Activated T-helper 17 cell treated with anti-CD3 and anti-CD28 coated beads, Interleukin-2, amount 50 U/mL, for 72 hours (primary cell): ENCODE results near the gene MOB3C. TPM values are rescaled to one million over a fixed set of nuclear protein-coding genes. Genes with fewer than 3 reads are reported as not detected.

Source experiments
- ATAC-seq: fragments of 150-1000 bp; cut with Tn5 transposase; replicated peaks from 2 replicates; pipeline ENCODE4 v1.10.0; 2021; ENCODE audit warnings: mild to moderate bottlenecking, moderate library complexity
- H3K27ac Mint-ChIP-seq: one replicate; pipeline ENCODE4 v1.8.0; 2022; ENCODE audit warnings: mixed read lengths
- H3K27me3 Mint-ChIP-seq: one replicate; pipeline ENCODE4 v1.8.0; 2022; ENCODE audit warnings: mixed read lengths
- H3K36me3 Mint-ChIP-seq: one replicate; pipeline ENCODE4 v1.8.0; 2022; ENCODE audit warnings: low read depth, mild to moderate bottlenecking, mixed read lengths
- H3K4me1 Mint-ChIP-seq: one replicate; pipeline ENCODE4 v1.8.0; 2022; ENCODE audit warnings: mixed read lengths
- H3K4me3 Mint-ChIP-seq: one replicate; pipeline ENCODE4 v1.8.0; 2022; ENCODE audit warnings: mild to moderate bottlenecking, mixed read lengths
- H3K9me3 Mint-ChIP-seq: one replicate; pipeline ENCODE4 v1.8.0; 2022; ENCODE audit warnings: mixed read lengths
- total RNA-seq, 2 donors: library from RNA; stranded (reverse); gene quantifications; one replicate each; pipeline ENCODE4 v1.2.3, GENCODE V29; 2022

The MOB3C gene
- total RNA-seq, 2 donors from 2014 or later = 13.7 to 20.9 TPM

DNA sequence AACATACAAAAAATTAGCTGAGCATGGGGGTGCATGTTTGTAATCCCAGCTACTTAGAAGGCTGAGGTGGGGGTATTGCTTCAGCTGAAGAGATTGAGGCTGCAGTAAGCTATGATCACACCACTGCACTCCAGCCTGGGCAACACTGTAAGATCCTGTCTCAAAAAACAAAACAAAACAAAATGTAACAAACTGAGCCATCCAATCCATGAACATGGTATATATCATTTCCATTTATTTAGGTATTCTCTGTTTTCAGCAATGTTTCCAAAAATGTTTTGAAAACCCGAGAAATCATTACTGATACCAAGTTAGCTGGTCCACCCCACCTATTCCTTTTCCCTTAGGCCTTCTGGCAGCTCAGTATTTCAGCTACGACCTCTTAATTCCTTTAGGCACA, 33.2 kb upstream of the MOB3C start:
- no peak overlapping the region for H3K4me3 Mint-ChIP-seq
- H3K9me3 Mint-ChIP-seq = peaks cover 3% of the 10 kb centered on the region
- peaks cover 15% of the 10 kb centered on the region for H3K4me1 Mint-ChIP-seq
- no peak overlapping the region for H3K27ac Mint-ChIP-seq
- ATAC-seq = no peak
- no peaks in the 10 kb centered on the region for H3K27me3 Mint-ChIP-seq
- peaks cover 86% of the 10 kb centered on the region for H3K36me3 Mint-ChIP-seq

DNA sequence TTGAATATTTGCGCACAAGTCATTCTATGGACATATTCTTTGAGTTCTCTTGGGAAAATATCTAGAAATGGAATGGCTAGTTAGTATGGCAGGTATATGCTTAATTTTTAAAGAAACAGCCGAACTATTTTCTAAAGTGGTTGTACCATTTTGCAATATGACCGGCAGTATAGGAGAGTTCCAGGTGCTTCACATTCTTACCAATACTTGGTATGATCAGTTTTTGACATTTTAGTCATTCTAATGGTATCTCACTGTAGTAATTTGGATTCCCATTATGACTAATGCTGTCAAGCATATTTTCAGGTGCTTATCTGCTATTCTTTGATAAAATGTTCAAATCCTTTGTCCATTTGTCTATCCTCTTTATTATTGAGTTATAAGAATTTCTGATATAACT, 31.0 kb upstream of the MOB3C start:
- peak overlapping the region; percentile 35 for H3K27ac Mint-ChIP-seq
- ATAC-seq = peak; percentile 68

DNA sequence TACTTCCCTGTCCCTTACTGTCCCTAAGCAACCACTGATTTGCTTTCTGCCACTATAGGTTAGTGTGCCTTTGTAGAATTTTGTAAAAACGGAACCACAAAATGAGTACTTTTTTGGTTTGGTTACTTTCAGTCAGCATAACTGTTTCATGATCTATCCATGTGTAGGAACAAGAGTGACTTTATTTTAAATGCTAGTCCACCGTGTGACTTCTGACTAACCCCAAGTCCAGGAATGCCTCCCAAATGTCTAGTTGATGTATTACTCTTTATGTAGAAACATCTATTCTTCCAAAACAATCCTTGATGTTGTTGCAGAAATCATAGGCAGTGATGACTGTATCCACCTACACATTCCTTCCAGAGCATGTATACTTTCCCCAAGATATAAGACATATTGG, 30.2 kb upstream of the MOB3C start:
- Mint-ChIP-seq H3K36me3 (peaks cover 77% of the 10 kb centered on the region), H3K4me3 (no peak overlapping the region), H3K27me3 (no peaks in the 10 kb centered on the region), H3K27ac (peak overlapping the region; percentile 35), H3K4me1 (peaks cover 10% of the 10 kb centered on the region), H3K9me3 (peaks cover 3% of the 10 kb centered on the region)
- peak; percentile 87 for ATAC-seq

More for the DNA sequence above, 31.0 kb upstream of the MOB3C start:
- H3K36me3 Mint-ChIP-seq = peaks cover 78% of the 10 kb centered on the region
- no peaks in the 10 kb centered on the region for H3K27me3 Mint-ChIP-seq
- peaks cover 3% of the 10 kb centered on the region for H3K9me3 Mint-ChIP-seq
- H3K4me3 Mint-ChIP-seq = no peak overlapping the region
- peaks cover 10% of the 10 kb centered on the region for H3K4me1 Mint-ChIP-seq

DNA sequence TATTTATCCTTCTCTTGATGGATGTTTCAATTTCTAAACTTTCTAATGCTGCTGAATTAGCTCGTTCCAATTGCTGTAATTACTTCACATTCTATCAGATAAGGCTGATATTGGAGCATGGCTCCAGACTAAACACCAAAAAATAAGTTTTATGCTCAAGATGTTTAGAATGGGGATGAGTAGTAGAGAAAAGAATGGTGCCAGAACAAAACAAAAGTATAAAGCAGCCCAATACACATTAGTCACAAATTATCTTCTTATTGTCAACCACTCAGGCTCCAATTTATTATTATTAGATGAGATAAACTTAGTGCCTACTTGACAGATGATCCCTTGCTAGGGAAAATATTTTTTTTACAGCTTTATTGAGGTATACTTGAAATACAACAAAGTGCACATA, 29.7 kb upstream of the MOB3C start:
- no peaks in the 10 kb centered on the region for H3K27me3 Mint-ChIP-seq
- peak overlapping the region; percentile 35 for H3K27ac Mint-ChIP-seq
- H3K4me3 Mint-ChIP-seq = no peak overlapping the region
- H3K4me1 Mint-ChIP-seq = peaks cover 10% of the 10 kb centered on the region
- H3K36me3 Mint-ChIP-seq = peaks cover 72% of the 10 kb centered on the region
- no peak for ATAC-seq
- peaks cover 3% of the 10 kb centered on the region for H3K9me3 Mint-ChIP-seq

DNA sequence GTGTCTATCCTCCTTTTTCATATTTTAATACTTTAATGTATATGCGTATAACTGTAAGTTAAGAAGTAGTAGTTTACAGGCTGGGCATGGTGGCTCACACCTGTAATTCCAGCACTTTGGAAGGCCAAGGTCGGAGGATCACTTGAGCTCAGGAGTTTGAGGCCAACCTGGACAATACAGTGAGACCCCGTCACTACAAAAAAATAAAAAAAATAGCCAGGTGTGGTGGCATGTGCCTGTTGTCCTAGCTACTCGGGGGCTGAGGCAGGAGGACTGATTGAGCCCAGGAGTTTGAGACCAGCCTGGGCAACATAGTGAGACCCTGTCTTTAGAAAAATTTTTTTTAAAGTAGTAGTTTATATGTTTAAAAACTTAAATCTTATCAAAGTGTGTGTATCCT, 29.2 kb upstream of the MOB3C start:
- ATAC-seq = no peak
- H3K27ac Mint-ChIP-seq = no peak overlapping the region
- peaks cover 3% of the 10 kb centered on the region for H3K9me3 Mint-ChIP-seq
- H3K36me3 Mint-ChIP-seq = peaks cover 68% of the 10 kb centered on the region
- no peaks in the 10 kb centered on the region for H3K27me3 Mint-ChIP-seq
- peaks cover 10% of the 10 kb centered on the region for H3K4me1 Mint-ChIP-seq
- no peak overlapping the region for H3K4me3 Mint-ChIP-seq

DNA sequence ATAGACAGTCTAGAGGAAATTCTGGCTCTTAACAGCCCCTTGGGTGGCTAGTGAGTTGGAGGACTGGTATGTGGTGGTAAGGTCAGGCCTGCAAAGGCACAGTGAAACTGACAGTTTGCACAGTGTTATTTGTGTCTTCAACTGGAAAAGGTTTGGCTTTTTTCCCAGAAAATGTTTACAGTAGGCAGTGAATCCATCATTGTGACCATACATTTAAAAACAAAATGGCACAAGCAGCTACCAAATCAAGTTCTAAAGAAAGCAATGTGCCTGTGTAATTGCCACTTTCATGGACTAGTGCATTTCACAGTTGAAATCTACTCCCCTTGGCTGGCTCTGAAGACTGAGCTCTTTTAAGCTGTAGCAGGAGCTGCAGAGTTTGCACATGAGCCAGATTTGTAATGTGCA, 26.8 kb upstream of the MOB3C start:
- Mint-ChIP-seq H3K27ac (no peak overlapping the region), H3K4me1 (peaks cover 10% of the 10 kb centered on the region), H3K9me3 (no peaks in the 10 kb centered on the region), H3K4me3 (no peak overlapping the region), H3K36me3 (peaks cover 47% of the 10 kb centered on the region), H3K27me3 (no peaks in the 10 kb centered on the region)
- no peak for ATAC-seq

DNA sequence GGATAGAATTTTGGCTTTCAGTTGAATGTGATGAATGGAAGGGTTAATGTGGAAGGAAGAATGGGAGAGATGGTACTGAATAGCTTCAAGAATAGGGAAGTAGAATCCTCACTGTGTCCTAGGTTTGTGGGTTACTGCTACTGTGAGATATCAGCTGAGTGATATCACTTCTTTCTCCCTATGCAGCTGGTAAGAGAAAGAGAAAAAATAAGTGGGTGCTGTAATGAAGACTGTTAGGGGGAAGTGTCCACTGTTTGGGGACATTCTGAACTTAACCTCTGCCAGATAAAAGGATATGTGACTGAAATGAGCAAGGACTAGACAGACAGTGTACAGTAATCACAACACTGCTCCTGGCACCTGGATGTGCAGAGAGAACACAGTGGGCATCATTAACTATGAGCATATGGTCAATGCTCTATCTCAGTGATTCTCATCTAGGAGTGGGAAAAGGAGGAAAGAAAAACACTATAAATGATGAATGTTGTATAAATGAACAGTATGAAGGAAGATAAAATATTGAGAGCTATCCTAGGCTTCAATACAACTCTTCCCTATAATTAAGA, 25.6 kb upstream of the MOB3C start:
- Mint-ChIP-seq H3K9me3 (no peaks in the 10 kb centered on the region), H3K4me1 (peaks cover 6% of the 10 kb centered on the region), H3K36me3 (peaks cover 41% of the 10 kb centered on the region), H3K27ac (no peak overlapping the region), H3K27me3 (no peaks in the 10 kb centered on the region), H3K4me3 (no peak overlapping the region)
- ATAC-seq = no peak

DNA sequence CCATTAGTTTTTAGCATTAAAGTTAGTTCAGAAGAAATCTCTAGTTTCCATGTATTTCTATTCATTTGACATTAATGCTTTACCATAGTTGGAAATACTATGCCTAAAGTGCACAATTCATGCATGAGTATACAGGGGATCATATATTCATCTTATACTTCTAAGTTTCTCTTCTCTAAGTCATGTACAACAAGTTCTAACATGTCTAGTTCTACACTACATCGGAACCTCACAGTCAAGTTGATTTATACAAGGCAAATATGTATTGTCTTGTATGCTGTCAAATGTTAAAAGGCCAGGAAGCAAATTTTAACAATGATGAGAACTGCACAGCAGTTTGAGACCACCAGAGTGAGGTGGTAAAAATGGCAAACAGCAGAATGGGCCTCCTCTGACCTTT, 22.9 kb upstream of the MOB3C start:
- Mint-ChIP-seq H3K4me1 (no peaks in the 10 kb centered on the region), H3K27me3 (no peaks in the 10 kb centered on the region), H3K27ac (no peak overlapping the region), H3K4me3 (no peak overlapping the region), H3K36me3 (peaks cover 48% of the 10 kb centered on the region), H3K9me3 (no peaks in the 10 kb centered on the region)
- no peak for ATAC-seq

DNA sequence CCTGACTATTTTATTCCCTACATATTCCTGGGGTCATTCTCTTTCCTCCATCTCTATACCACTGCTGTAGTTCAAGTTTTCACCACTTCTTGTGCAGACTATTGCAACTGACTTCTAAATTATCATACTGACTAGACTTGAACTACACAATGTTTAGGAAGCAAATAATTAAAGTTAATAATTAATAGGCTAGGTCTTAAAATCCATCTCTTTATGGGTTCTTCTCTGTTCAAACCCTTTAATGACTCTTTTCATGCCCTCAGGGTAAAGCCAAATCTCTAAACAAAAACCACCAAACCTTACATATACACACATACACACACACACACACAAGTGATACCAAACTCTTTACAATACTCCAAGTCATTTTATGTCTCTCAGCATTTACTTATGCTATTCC, 22.3 kb upstream of the MOB3C start:
- Mint-ChIP-seq H3K9me3 (no peaks in the 10 kb centered on the region), H3K4me1 (no peaks in the 10 kb centered on the region), H3K4me3 (no peak overlapping the region), H3K27me3 (no peaks in the 10 kb centered on the region), H3K27ac (no peak overlapping the region), H3K36me3 (peaks cover 54% of the 10 kb centered on the region)
- no peak for ATAC-seq

DNA sequence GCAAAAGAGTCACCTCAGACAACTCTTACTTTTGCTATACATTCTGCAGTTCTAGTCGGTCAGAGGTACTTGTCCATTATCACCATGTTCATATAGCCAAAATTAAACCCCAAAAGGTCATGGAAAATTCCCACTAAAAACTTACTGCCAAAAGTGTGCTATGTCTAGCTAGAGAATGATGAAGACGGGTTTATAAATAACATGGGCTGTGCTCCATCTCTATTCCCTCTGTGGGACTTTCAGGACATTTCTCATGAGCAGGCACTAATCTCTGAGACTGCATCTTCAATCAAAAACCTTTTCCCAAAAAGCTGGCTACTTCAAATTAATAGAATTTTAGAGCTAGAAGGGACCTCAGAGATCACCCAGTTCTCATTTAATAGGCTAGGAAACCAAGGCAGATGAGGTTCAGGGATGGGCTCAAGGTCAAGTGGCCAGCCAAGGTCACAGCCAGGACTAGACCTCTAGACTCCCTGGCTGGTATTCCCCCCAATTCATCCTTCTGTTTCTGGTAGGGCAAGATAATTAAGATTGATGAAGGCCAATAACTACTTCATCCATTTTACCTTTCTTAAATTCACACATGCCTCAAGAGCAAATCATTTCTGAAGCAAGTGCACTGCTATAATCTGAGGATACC, 21.0 kb upstream of the MOB3C start:
- Mint-ChIP-seq H3K27ac (no peak overlapping the region), H3K36me3 (peaks cover 56% of the 10 kb centered on the region), H3K27me3 (no peaks in the 10 kb centered on the region), H3K4me3 (no peak overlapping the region), H3K9me3 (no peaks in the 10 kb centered on the region), H3K4me1 (no peaks in the 10 kb centered on the region)
- no peak for ATAC-seq

DNA sequence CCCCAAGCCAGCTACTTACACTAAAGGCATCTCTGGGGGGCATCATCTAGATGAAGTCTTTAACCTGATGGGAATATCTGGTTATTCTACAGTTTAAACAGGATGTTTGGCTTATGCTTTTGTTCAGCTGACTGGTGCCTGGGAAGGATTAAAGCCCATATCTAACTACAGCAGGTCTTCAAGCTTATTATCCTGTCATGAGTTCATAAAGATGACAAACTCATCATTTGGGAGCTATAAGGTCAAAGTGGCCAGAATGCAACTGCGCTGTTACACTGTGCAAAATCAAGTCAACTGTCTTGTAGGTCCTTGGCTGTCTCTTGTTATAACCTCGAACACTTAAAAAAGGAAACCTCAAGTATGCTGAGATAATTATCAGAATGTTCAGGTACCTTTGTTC, 18.6 kb upstream of the MOB3C start:
- no peak for ATAC-seq
- no peaks in the 10 kb centered on the region for H3K4me1 Mint-ChIP-seq
- peaks cover 52% of the 10 kb centered on the region for H3K36me3 Mint-ChIP-seq
- H3K4me3 Mint-ChIP-seq = no peak overlapping the region
- no peaks in the 10 kb centered on the region for H3K9me3 Mint-ChIP-seq
- H3K27ac Mint-ChIP-seq = no peak overlapping the region
- no peaks in the 10 kb centered on the region for H3K27me3 Mint-ChIP-seq

DNA sequence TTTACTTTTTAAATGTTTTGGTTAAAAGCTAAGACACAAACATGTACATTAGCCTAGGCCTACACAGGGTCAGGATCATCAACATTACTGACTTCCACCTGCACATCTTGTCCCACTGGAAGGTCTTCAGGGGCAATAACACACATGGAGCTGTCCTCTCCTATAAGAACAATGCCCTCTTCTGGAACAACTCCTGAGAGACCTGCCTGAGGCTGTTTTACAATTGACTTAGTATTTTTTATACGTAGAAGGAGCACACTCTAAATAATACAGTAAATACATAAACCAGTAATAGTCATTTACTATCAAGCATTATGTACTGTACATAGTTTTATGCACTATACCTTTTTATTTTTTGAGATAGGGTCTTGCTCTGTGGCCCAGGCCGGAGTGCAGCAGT, 14.1 kb upstream of the MOB3C start:
- no peak for ATAC-seq
- no peaks in the 10 kb centered on the region for H3K4me1 Mint-ChIP-seq
- H3K4me3 Mint-ChIP-seq = no peak overlapping the region
- no peaks in the 10 kb centered on the region for H3K27me3 Mint-ChIP-seq
- no peak overlapping the region for H3K27ac Mint-ChIP-seq
- H3K36me3 Mint-ChIP-seq = peaks cover 39% of the 10 kb centered on the region
- no peaks in the 10 kb centered on the region for H3K9me3 Mint-ChIP-seq

DNA sequence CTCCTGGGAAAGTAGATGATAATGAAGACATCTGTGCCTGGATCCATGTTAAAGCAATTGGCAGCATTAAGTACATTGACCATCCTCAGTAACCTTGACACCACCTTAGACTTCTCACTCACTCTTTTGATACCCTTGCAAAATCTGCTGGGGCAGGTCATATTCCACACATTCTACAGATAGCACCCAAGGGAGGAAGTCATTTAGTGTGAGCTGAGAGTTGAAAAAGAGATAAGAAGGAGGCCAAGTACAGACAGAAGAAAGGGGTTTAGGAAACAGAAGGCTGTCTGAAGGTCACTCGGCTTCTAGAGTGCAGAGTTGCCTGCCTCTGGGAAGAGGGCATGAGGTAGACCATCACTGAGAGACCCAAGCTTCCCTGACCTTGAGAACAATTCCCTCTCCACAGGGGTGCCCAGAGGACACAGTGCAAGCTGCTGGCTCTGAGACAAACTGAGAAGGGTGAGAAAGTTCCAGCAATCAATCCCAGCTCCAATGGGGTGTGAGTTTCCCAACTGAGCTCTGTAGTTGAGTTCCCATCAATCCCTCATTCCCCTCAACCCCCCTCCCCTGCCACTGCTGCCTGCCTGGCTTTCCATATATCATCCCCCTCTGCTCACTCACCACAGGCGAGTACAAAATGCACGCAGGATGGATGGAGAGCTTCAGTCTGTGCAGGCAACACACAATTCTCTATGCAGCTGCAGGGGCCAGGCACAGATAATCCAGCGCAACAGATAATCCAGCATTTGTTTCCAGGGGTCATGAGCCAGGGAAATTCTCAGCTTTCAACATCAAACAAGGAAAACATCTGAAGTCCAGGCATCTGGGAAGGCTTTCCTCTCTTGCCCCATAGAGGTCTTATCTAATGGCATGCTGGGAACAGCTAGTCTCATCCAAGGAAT, 7.4 kb upstream of the MOB3C start:
- Mint-ChIP-seq H3K27ac (no peak overlapping the region), H3K36me3 (no peaks in the 10 kb centered on the region), H3K27me3 (no peaks in the 10 kb centered on the region), H3K4me1 (no peaks in the 10 kb centered on the region), H3K9me3 (no peaks in the 10 kb centered on the region), H3K4me3 (no peak overlapping the region)
- no peak for ATAC-seq

DNA sequence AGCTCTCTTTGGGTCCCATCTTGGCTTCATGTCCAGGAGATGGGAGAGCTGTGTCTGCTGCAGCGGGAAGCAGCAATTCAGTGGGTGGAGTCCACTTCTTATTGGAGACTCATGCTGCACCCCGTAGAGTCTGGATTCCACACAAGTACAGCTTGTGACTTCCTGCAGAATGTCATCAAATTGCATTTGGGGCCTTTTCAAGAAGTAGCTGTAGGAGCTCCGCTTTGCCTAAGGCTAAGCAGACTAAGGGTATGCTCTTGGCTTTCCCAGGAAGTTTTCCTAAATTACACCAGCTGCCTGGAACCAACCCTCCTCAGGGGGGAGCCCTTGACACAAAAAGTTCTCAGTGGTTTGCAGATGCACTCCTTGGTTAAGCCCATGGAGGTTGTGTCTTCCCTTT, 5.7 kb upstream of the MOB3C start:
- no peak for ATAC-seq
- H3K4me3 Mint-ChIP-seq = no peak overlapping the region
- H3K27me3 Mint-ChIP-seq = no peaks in the 10 kb centered on the region
- no peaks in the 10 kb centered on the region for H3K4me1 Mint-ChIP-seq
- H3K36me3 Mint-ChIP-seq = no peaks in the 10 kb centered on the region
- no peaks in the 10 kb centered on the region for H3K9me3 Mint-ChIP-seq
- no peak overlapping the region for H3K27ac Mint-ChIP-seq

DNA sequence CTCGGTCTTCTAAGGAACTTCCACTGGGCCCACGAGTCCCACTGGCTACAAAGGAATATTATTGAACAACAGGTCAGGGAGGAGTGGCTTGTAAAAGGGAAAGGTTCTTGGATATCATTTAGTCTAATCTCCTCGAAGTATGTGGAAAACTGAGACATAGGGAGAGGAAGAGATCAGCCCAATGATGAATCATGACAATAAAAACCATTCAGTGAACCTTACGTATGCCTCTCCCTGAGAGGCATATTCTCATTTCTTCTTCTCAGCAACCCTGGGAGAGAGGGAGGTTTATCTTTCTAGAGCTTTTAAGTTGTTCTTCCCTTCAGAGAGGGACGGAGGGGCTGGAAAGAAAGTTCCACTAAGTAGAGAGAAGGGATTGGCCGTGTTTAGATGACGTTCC, 5.3 kb upstream of the MOB3C start:
- Mint-ChIP-seq H3K27me3 (no peaks in the 10 kb centered on the region), H3K4me3 (no peak overlapping the region), H3K9me3 (no peaks in the 10 kb centered on the region), H3K36me3 (no peaks in the 10 kb centered on the region), H3K27ac (no peak overlapping the region), H3K4me1 (no peaks in the 10 kb centered on the region)
- no peak for ATAC-seq
